ENCODE data around the gene ASIC4. TPM values are rescaled to one million over a fixed set of nuclear protein-coding genes. Genes with fewer than 3 reads are reported as not detected.

ASIC4 gene
- total and polyA plus RNA-seq, 2 of the 8 experiments (the other 6 are each of a cell fraction or from before 2014, with no cell fraction given): 0.12 to 0.22 TPM

DNA sequence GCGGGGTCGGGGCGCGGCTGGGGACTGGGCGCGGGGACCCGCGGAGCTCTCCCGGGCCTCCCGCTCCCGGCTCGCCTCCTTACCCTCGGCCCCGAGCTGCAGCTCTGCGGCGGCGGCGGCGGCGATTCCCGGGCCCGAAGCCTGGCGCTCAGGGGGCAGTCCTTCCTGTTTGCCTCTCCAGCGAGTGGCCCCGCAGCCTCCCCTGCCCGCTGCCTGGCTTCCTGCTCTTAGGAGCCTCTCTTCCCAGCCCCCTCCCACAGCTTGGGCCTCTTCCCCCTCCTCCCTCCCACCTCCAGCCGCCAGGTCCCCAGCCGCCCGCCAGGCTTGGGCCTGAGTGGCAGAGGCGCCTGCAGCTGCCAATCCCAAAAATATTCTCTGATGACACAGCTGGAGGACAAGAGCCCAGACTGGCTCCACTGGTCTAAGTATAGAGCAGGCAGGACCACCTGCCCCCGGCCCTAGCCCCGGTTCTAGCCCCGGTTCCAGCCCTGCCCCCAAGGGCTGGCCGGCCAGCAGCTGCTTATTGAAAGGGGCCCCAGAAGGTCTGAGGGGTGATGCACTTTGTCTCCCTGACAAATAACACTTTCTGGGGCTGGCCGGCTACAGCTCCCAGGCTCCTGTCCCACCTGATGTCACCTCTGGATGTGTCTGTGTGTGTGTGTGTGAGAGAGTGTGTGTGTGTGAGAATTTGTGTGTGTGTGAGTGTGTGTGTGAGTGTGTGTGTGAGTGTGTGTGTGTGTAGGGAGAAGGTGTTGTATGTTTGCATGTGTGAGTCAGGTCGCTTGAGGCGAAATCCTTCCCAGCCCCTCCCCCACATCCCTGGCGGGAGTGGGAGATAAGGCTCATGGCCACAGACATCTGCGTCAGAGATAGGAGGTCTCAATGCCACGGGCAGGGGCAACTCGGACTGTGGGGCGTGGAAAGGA lies 57.3 kb downstream of the ASIC4 start, which contains the start of gene OBSL1 (continued):
- TF ChIP-seq, protein P1, sequence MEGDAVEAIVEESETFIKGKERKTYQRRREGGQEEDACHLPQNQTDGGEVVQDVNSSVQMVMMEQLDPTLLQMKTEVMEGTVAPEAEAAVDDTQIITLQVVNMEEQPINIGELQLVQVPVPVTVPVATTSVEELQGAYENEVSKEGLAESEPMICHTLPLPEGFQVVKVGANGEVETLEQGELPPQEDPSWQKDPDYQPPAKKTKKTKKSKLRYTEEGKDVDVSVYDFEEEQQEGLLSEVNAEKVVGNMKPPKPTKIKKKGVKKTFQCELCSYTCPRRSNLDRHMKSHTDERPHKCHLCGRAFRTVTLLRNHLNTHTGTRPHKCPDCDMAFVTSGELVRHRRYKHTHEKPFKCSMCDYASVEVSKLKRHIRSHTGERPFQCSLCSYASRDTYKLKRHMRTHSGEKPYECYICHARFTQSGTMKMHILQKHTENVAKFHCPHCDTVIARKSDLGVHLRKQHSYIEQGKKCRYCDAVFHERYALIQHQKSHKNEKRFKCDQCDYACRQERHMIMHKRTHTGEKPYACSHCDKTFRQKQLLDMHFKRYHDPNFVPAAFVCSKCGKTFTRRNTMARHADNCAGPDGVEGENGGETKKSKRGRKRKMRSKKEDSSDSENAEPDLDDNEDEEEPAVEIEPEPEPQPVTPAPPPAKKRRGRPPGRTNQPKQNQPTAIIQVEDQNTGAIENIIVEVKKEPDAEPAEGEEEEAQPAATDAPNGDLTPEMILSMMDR (IDR thresholded peaks at IDR 0.05; ENCODE audit: control extremely low read depth in 1 of 3, insufficient read depth in 1 of 3, low read depth in 1 of 3, low read length in 3 of 3): no peak
- no peak for TF ChIP-seq ZNF274 (IDR thresholded peaks at IDR 0.05; ENCODE audit: borderline replicate concordance, extremely low read depth, low read length)
- peak; percentile 72 for TF ChIP-seq RBBP5 (IDR thresholded peaks at IDR 0.05; ENCODE audit: borderline replicate concordance, low read depth, low read length)
- TF ChIP-seq GABPA (IDR thresholded peaks at IDR 0.05; ENCODE audit: borderline replicate concordance, insufficient read depth, low read length): no peak
- no peak for TF ChIP-seq SIRT6 (IDR thresholded peaks at IDR 0.05; ENCODE audit: low read length)
- TF ChIP-seq TEAD4 (IDR thresholded peaks at IDR 0.05; ENCODE audit: low read depth, low read length): 0 out of 2 replicates have a peak, but pooled peaks have one; percentile 13
- no peak for TF ChIP-seq CBX5 (IDR thresholded peaks at IDR 0.05; ENCODE audit: low read depth, low read length)
- TF ChIP-seq, protein P2, sequence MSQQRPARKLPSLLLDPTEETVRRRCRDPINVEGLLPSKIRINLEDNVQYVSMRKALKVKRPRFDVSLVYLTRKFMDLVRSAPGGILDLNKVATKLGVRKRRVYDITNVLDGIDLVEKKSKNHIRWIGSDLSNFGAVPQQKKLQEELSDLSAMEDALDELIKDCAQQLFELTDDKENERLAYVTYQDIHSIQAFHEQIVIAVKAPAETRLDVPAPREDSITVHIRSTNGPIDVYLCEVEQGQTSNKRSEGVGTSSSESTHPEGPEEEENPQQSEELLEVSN (IDR thresholded peaks at IDR 0.05): peak; percentile 17; the same call in 1 of the 2 replicates
- TF ChIP-seq SUZ12 (IDR thresholded peaks at IDR 0.05; ENCODE audit: low read length): no peak
- TF ChIP-seq TAF1 (IDR thresholded peaks at IDR 0.05; ENCODE audit: low read depth, low read length): peak; percentile 65
- TF ChIP-seq, protein P3, sequence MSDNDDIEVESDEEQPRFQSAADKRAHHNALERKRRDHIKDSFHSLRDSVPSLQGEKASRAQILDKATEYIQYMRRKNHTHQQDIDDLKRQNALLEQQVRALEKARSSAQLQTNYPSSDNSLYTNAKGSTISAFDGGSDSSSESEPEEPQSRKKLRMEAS (IDR thresholded peaks at IDR 0.05): peak; percentile 20; the same call in 1 of the 2 replicates
- 0 out of 2 replicates have a peak, but pooled peaks have one; percentile 18 for TF ChIP-seq SP1 (IDR thresholded peaks at IDR 0.05; ENCODE audit: low read depth, low read length)
- no peak for TF ChIP-seq SP4 (IDR thresholded peaks at IDR 0.05; ENCODE audit: low read length)
- TF ChIP-seq NANOG (IDR thresholded peaks at IDR 0.05; ENCODE audit: insufficient read depth, low read depth, low read length, poor library complexity, severe bottlenecking): no peak
- TF ChIP-seq SIN3A (conservative IDR thresholded peaks at IDR 0.05 in 1 of 2, IDR thresholded peaks at IDR 0.05 in 1 of 2; ENCODE audit: low read depth in 1 of 2, low read length in 2 of 2): 0 out of 4 replicates have a peak, but pooled peaks of 1 of the 2 experiments have one; percentile 22
- no peak for TF ChIP-seq FOSL1 (IDR thresholded peaks at IDR 0.05; ENCODE audit: insufficient read depth, low read depth, low read length)
- no peak for TF ChIP-seq BACH1 (IDR thresholded peaks at IDR 0.05; ENCODE audit: low read length)
- no peak for TF ChIP-seq JUND (IDR thresholded peaks at IDR 0.05; ENCODE audit: low read length)
- TF ChIP-seq EP300 (IDR thresholded peaks at IDR 0.05; ENCODE audit: borderline replicate concordance in 1 of 2, low read depth in 2 of 2, low read length in 2 of 2): no peak
- TF ChIP-seq CREB1 (IDR thresholded peaks at IDR 0.05): peak; percentile 46; the same call in 1 of the 2 replicates
